ENCODE data around the gene ZNF814.
"Not testable (repeated sequence)": the region's sequence is repeated elsewhere in the genome, so short reads cannot be mapped to it uniquely, and the experiment has no call there.

DNA sequence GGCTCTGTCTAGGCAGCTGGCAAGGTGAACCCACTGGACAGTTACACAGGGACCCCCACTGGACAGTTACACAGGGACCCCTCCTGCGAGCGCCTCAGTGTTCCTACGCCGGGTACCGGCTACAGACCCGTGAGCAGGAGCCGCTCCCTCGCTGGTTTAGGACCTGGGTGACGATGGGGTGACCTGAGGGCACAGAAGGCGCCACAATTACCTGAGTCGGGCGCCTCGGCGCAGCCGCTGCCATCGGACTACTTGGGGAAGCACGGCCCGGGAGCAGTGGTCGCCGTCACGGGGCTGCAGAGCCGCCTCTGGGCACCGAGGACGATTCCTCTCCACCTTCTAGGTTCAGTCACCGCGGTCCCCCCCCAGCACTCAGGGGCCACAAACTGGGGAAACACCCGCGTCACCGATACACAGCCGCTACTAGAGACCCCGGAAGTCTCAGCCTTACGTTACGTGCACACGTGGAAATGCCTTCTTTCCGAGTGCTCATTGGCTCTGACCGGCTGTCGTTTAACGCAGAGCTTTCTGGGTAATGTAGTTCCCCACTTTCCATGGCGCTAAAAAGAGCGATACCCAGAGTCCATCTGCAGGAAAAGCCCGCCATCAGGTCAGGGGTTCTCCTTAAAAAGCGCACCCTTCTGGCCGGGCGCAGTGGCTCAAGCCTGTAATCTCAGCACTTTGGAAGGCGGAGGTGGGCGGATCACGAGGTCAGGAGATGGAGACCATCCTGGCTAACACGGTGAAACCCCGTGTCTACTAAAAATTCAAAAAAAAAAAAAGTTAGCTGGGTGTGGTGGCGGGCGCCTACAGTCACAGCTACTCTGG, 27.5 kb upstream of the ZNF814 start, which contains the start of gene ZNF417:
- TF ChIP-seq POLR2A (IDR thresholded peaks at IDR 0.05) = peak in 1 of 2 donors; percentile 22
- TF ChIP-seq, protein P1, sequence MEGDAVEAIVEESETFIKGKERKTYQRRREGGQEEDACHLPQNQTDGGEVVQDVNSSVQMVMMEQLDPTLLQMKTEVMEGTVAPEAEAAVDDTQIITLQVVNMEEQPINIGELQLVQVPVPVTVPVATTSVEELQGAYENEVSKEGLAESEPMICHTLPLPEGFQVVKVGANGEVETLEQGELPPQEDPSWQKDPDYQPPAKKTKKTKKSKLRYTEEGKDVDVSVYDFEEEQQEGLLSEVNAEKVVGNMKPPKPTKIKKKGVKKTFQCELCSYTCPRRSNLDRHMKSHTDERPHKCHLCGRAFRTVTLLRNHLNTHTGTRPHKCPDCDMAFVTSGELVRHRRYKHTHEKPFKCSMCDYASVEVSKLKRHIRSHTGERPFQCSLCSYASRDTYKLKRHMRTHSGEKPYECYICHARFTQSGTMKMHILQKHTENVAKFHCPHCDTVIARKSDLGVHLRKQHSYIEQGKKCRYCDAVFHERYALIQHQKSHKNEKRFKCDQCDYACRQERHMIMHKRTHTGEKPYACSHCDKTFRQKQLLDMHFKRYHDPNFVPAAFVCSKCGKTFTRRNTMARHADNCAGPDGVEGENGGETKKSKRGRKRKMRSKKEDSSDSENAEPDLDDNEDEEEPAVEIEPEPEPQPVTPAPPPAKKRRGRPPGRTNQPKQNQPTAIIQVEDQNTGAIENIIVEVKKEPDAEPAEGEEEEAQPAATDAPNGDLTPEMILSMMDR (IDR thresholded peaks at IDR 0.05) = not testable (repeated sequence)

Data from vagina (tissue), 2 donors.